CD8-positive, alpha-beta memory T cell (primary cell): ENCODE results near the gene STARD7. TPM values are rescaled to one million over a fixed set of nuclear protein-coding genes. Genes with fewer than 3 reads are reported as not detected.

Experiments
- CTCF ChIA-PET: fragments of 350-600 bp; sonication (Branson Sonifier 250); formaldehyde crosslinking; loops from one replicate; lab custom pipeline; 2021; ENCODE audit warnings: antibody characterized with exemption; lab: Charles Lee
- POLR2A ChIA-PET: fragments of 350-600 bp; sonication (Branson Sonifier 250); formaldehyde crosslinking; loops from one replicate; lab custom pipeline; 2021; ENCODE audit warnings: antibody characterized with exemption; lab: Charles Lee
- DNase-seq, 5 donors: peaks; one replicate each; pipeline versions ENCODE4 v3.0.0 to v3.0.0-alpha.2; 2020 to 2022; ENCODE audit warnings: mixed read lengths in 1 of 5
- H3K27ac ChIP-seq: one replicate; pipeline ENCODE4 v1.7.0; 2013; ENCODE audit warnings: low read depth, mild to moderate bottlenecking, low read length, moderate library complexity
- H3K27me3 ChIP-seq: 2 replicates; pipeline ENCODE4 v1.7.0; 2013; ENCODE audit warnings: low read length, mild to moderate bottlenecking; ENCODE audit not compliant: insufficient read depth, poor library complexity, severe bottlenecking
- H3K36me3 ChIP-seq: 2 replicates; pipeline ENCODE4 v1.7.0; 2013; ENCODE audit warnings: mild to moderate bottlenecking, low read length, moderate library complexity; ENCODE audit not compliant: insufficient read depth
- H3K4me1 ChIP-seq: 2 replicates; pipeline ENCODE4 v1.7.0; 2013; ENCODE audit warnings: mild to moderate bottlenecking, low read length, moderate library complexity; ENCODE audit not compliant: insufficient read depth
- H3K4me3 ChIP-seq: 2 replicates; pipeline ENCODE4 v1.7.0; 2013; ENCODE audit warnings: mild to moderate bottlenecking, low read length
- H3K9me3 ChIP-seq: 2 replicates; pipeline ENCODE4 v1.7.0; 2013; ENCODE audit warnings: mild to moderate bottlenecking, low read length
- H3K27ac Mint-ChIP-seq, 8 donors: one replicate each; pipeline ENCODE4 v1.8.0; 2020 to 2021; ENCODE audit warnings: mixed read lengths in 8 of 8, mild to moderate bottlenecking in 6 of 8, inconsistent platforms in 3 of 8, moderate library complexity in 3 of 8
- H3K27me3 Mint-ChIP-seq, 2 donors: one replicate each; pipeline ENCODE4 v1.8.0; 2020 to 2021; ENCODE audit warnings: mixed read lengths in 2 of 2, mild to moderate bottlenecking in 1 of 2, moderate library complexity in 1 of 2
- H3K36me3 Mint-ChIP-seq, 3 donors: one replicate each; pipeline ENCODE4 v1.8.0; 2020 to 2021; ENCODE audit warnings: mixed read lengths in 3 of 3, inconsistent platforms in 1 of 3, mild to moderate bottlenecking in 1 of 3
- H3K4me1 Mint-ChIP-seq, 3 donors: one replicate each; pipeline ENCODE4 v1.8.0; 2020 to 2021; ENCODE audit warnings: mixed read lengths in 3 of 3, inconsistent platforms in 1 of 3, mild to moderate bottlenecking in 1 of 3
- H3K4me3 Mint-ChIP-seq, 7 donors: one replicate each; pipeline ENCODE4 v1.8.0; 2020 to 2021; ENCODE audit warnings: mixed read lengths in 7 of 7, mild to moderate bottlenecking in 6 of 7, moderate library complexity in 4 of 7, inconsistent platforms in 2 of 7
- H3K9me3 Mint-ChIP-seq, 5 donors: one replicate each; pipeline ENCODE4 v1.8.0; 2020 to 2022; ENCODE audit warnings: mixed read lengths in 5 of 5, mild to moderate bottlenecking in 3 of 5, moderate library complexity in 2 of 5, inconsistent platforms in 1 of 5
- polyA plus RNA-seq: library from polyadenylated mRNA; unstranded; fragments of 300-500 nt; fragmentation: Illumina TruSeq; gene quantifications from one replicate; pipeline ENCODE4 v1.2.3, GENCODE V29; 2021
- total RNA-seq, 2 experiments: library from RNA; stranded (reverse); gene quantifications; one replicate each; pipeline ENCODE4 v1.2.3, GENCODE V29; 2021

STARD7 gene
- total and polyA plus RNA-seq, 3 experiments from 2014 or later, result 147 to 256 (median 255) TPM

DNA sequence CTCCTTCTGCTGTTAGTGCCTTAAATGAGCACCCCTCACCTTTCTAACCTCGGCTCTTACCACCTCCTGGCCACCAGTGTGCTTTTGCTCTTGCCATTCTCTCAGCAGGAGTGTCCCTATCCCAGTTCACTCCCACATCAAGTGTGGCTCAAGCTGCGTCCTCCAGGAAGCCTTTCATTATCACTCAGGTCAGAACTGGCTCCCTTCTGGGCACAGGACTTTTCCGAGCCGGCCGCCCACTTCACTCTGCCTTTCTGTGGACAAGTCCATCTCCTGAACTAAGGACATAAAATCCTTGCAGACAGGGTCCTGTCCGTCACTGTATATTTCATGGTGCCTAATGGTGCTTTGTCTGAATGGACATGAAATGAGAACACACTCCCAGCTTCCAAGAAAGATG is 41.6 kb upstream of the STARD7 start:
- ChIA-PET POLR2A (no interaction called here), CTCF (no interaction called here)
- Mint-ChIP-seq H3K36me3 (peaks cover 0 to 50% (median 14%) of the 10 kb centered on the region in 3 donors), H3K27ac (peak overlapping the region in 6 of 8 donors; percentile 41 to 97 (median 80)), H3K4me3 (no peak overlapping the region), H3K27me3 (no peaks in the 10 kb centered on the region), H3K9me3 (no peaks in the 10 kb centered on the region), H3K4me1 (peaks cover 17 to 28% (median 21%) of the 10 kb centered on the region in 3 donors)
- Histone ChIP-seq H3K27ac (no peak overlapping the region), H3K4me1 (peaks cover 11% of the 10 kb centered on the region), H3K4me3 (no peak overlapping the region), H3K27me3 (no peaks in the 10 kb centered on the region), H3K36me3 (peaks cover 29% of the 10 kb centered on the region), H3K9me3 (no peaks in the 10 kb centered on the region)
- DNase-seq, result no peak

DNA sequence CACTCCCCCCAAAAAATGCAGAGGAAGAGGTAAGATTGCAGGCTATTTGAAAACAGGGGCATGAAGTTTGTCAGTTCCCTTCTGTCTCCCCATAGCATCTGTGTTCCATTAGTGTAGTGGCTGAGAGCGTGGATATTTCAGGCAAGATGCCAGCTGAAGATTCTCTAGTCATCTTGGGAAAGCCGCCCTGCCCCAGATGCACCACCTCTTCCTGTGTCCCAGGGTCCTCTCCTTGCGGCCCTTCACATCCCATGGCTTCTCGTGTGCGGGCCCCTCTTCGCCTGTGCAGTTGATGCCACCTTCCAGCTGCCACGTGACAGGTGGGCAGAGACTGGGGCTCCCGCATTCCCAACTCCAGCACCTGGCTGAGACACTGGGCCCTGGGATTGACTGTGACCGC is 41.0 kb upstream of the STARD7 start:
- ChIA-PET CTCF (no interaction called here), POLR2A (no interaction called here)
- peaks cover 13% of the 10 kb centered on the region for H3K4me1 ChIP-seq
- Mint-ChIP-seq H3K27me3 (no peaks in the 10 kb centered on the region), H3K27ac (peak overlapping the region in 5 of 8 donors; percentile 41 to 83 (median 77)), H3K4me1 (peaks cover 16 to 31% (median 24%) of the 10 kb centered on the region in 3 donors), H3K36me3 (peaks cover 0 to 45% (median 14%) of the 10 kb centered on the region in 3 donors), H3K9me3 (no peaks in the 10 kb centered on the region), H3K4me3 (no peak overlapping the region)
- no peak for DNase-seq
- no peaks in the 10 kb centered on the region for H3K9me3 ChIP-seq
- no peak overlapping the region for H3K4me3 ChIP-seq
- H3K27ac ChIP-seq, result no peak overlapping the region
- H3K27me3 ChIP-seq, result no peaks in the 10 kb centered on the region
- peaks cover 23% of the 10 kb centered on the region for H3K36me3 ChIP-seq

DNA sequence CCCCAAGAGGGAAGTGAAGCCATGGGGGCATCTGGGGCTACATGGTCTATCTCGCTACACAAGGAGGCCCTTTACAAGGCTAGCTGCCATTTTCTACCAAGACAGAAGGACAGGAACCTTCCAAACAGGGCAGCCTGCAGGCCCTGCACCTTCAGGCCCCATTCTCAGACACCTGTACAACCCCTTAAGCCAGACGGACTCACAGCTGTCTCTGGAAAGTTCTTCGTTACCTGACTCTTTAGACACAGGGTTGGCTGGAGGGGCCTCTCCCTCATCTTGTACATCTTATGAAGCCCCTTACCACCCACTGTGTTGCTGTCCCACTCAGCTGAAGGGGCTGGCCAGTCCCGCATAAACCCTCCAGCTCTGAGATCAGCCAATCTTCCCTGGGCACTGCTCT is 40.0 kb upstream of the STARD7 start:
- no peaks in the 10 kb centered on the region for H3K9me3 Mint-ChIP-seq
- POLR2A ChIA-PET, result no interaction called here
- CTCF ChIA-PET, result interaction anchor here (1.1 kb wide), 1 partner anchor 10 kb away, joined by 3 read pairs; no protein-coding TSS in a partner anchor
- H3K36me3 Mint-ChIP-seq, result peaks cover 0 to 35% (median 9%) of the 10 kb centered on the region in 3 donors
- H3K4me3 Mint-ChIP-seq, result no peak overlapping the region
- peaks cover 13% of the 10 kb centered on the region for H3K36me3 ChIP-seq
- no peak overlapping the region for H3K27ac ChIP-seq
- peaks cover 13% of the 10 kb centered on the region for H3K4me1 ChIP-seq
- H3K4me3 ChIP-seq, result no peak overlapping the region
- no peak for DNase-seq
- no peaks in the 10 kb centered on the region for H3K27me3 ChIP-seq
- H3K9me3 ChIP-seq, result no peaks in the 10 kb centered on the region
- H3K27me3 Mint-ChIP-seq, result no peaks in the 10 kb centered on the region
- H3K27ac Mint-ChIP-seq, result peak overlapping the region in 4 of 8 donors; percentile 6 to 74 (median 23)
- peaks cover 16 to 33% (median 24%) of the 10 kb centered on the region in 3 donors for H3K4me1 Mint-ChIP-seq

DNA sequence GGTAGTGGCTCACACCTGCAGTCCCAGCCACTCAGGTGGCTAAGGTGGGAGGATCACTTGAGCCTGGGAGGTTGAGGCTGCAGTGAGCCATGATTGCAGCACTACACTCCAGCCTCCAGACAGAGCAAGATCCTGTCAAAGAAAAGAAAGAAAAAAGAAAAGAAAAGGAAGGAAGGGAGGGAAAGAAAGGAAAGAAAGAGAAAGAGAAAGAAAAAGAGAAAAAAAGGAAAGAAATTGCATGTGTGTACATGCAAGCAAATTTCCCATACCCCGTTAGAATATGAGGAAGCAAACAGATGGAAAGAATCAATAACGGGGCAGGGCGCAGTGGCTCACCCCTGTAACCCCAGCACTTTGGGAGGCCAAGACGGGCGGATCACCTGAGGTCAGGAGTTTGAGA is 39.3 kb upstream of the STARD7 start:
- ChIA-PET POLR2A (no interaction called here), CTCF (no interaction called here)
- H3K4me1 ChIP-seq, result peaks cover 17% of the 10 kb centered on the region
- H3K36me3 ChIP-seq, result peaks cover 6% of the 10 kb centered on the region
- no peak overlapping the region for H3K4me3 Mint-ChIP-seq
- no peaks in the 10 kb centered on the region for H3K27me3 Mint-ChIP-seq
- H3K9me3 ChIP-seq, result no peaks in the 10 kb centered on the region
- no peak overlapping the region for H3K27ac ChIP-seq
- H3K4me3 ChIP-seq, result no peak overlapping the region
- H3K9me3 Mint-ChIP-seq, result no peaks in the 10 kb centered on the region
- H3K27ac Mint-ChIP-seq, result peak overlapping the region in 5 of 8 donors; percentile 30 to 82 (median 56)
- no peak for DNase-seq
- H3K36me3 Mint-ChIP-seq, result peaks cover 0 to 28% (median 7%) of the 10 kb centered on the region in 3 donors
- H3K4me1 Mint-ChIP-seq, result peaks cover 16 to 37% (median 25%) of the 10 kb centered on the region in 3 donors
- H3K27me3 ChIP-seq, result no peaks in the 10 kb centered on the region

DNA sequence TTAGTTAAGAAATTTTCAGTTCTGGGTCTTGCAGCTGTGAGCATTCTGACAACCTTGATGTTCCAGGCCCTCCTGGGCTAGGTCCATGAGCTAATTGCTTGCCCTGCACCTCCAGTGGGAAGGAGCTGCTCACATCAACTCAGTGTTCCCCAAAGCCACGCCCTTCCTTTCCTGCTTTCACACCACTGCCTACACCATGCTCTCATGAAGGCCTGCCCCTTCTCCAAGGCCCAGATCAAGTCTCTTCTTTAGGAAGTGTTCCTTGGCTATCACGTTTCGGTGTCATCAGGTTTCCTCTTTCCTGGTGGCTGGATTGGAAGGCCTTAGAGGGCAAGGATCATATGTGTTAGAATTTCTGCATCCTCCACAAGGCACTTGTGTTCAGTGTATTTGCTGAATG is 38.4 kb upstream of the STARD7 start:
- H3K27ac Mint-ChIP-seq, result peak overlapping the region in 7 of 8 donors; percentile 18 to 83 (median 45)
- POLR2A ChIA-PET, result no interaction called here
- H3K9me3 ChIP-seq, result no peaks in the 10 kb centered on the region
- peaks cover 5% of the 10 kb centered on the region for H3K36me3 ChIP-seq
- DNase-seq, result no peak
- H3K27me3 Mint-ChIP-seq, result no peaks in the 10 kb centered on the region
- no peak overlapping the region for H3K4me3 Mint-ChIP-seq
- H3K4me3 ChIP-seq, result no peak overlapping the region
- H3K36me3 Mint-ChIP-seq, result peaks cover 0 to 19% (median 3%) of the 10 kb centered on the region in 3 donors
- H3K27ac ChIP-seq, result no peak overlapping the region
- peaks cover 24 to 42% (median 34%) of the 10 kb centered on the region in 3 donors for H3K4me1 Mint-ChIP-seq
- no peaks in the 10 kb centered on the region for H3K27me3 ChIP-seq
- no peaks in the 10 kb centered on the region for H3K9me3 Mint-ChIP-seq
- peaks cover 26% of the 10 kb centered on the region for H3K4me1 ChIP-seq
- CTCF ChIA-PET, result no interaction called here

DNA sequence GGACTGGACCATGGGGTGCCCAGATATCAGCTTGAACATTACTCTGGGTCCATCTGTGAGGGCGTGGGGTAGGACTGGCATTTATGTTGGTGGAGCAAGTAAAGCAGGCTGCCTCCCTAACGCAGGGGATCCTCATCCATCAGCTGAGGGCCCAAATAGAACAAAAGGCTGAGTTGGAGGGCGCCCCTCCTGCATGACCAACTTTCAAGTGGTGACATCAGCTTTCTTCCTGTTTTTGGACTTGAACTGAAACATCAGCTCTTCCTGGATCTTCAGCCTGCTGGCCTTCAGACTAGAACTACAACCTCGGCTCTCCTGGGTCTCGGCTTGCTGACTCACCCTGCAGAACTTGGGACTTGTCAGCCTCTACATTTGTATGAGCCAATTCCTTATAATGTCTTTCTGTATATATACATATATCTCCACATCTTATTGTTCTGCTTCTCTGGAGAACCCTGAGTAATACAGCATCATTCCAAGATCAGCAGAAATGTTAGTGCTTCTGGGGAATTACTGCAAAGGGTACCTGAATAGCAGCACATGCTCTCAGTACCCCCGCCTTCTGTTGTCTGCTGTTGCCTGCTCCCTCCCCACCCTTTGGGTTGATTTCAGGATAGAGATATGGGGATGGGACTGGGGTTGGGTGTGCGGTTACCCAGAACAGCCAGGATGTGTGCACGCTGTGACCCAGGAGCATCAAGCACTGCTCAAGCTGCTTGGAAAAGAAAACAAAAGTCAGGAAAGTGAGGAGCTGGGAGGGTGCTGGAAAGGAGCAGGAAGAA is 37.2 kb upstream of the STARD7 start:
- H3K9me3 ChIP-seq, result no peaks in the 10 kb centered on the region
- H3K27ac ChIP-seq, result no peak overlapping the region
- DNase-seq, result no peak
- H3K27me3 ChIP-seq, result no peaks in the 10 kb centered on the region
- Mint-ChIP-seq H3K4me3 (no peak overlapping the region), H3K27me3 (no peaks in the 10 kb centered on the region), H3K27ac (peak overlapping the region in 7 of 8 donors; percentile 11 to 85 (median 52)), H3K36me3 (peaks cover 0 to 12% (median 0%) of the 10 kb centered on the region in 3 donors), H3K4me1 (peaks cover 35 to 52% (median 46%) of the 10 kb centered on the region in 3 donors), H3K9me3 (no peaks in the 10 kb centered on the region)
- ChIA-PET POLR2A (no interaction called here), CTCF (no interaction called here)
- no peaks in the 10 kb centered on the region for H3K36me3 ChIP-seq
- H3K4me1 ChIP-seq, result peaks cover 38% of the 10 kb centered on the region
- H3K4me3 ChIP-seq, result no peak overlapping the region

DNA sequence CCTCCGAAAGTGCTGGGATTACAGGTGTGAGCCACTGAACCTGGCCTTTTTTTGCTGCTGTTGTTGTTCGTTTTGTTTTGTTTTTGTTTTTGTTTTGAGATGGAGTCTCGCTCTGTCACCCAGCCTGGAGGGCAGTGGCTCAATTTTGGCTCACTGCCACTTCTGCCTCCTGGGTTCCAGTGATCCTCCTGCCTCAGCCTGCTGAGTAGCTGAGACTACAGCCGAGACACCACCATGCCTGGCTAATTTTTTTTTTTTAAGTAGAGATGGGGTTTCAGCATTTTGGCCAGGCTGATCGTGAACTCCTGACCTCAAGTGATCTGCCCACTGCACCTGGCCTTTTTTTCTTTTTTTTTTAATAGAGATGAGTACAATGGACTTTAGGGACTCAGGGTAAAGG is 35.2 kb upstream of the STARD7 start:
- Mint-ChIP-seq H3K36me3 (no peaks in the 10 kb centered on the region), H3K4me3 (no peak overlapping the region), H3K4me1 (peaks cover 35 to 54% (median 42%) of the 10 kb centered on the region in 3 donors), H3K27me3 (no peaks in the 10 kb centered on the region), H3K27ac (no peak overlapping the region), H3K9me3 (no peaks in the 10 kb centered on the region)
- POLR2A ChIA-PET, result no interaction called here
- Histone ChIP-seq H3K27ac (no peak overlapping the region), H3K4me3 (no peak overlapping the region), H3K9me3 (no peaks in the 10 kb centered on the region), H3K27me3 (no peaks in the 10 kb centered on the region), H3K4me1 (peaks cover 40% of the 10 kb centered on the region), H3K36me3 (no peaks in the 10 kb centered on the region)
- no peak for DNase-seq
- CTCF ChIA-PET, result no interaction called here
